Hematopoietic multipotent progenitor cell (in vitro differentiated cells): ENCODE data around the gene NOP9. TPM values are rescaled to one million over a fixed set of nuclear protein-coding genes. Genes with fewer than 3 reads are reported as not detected.

ENCODE experiments used
- DNase-seq, 3 donors: peaks; one replicate each; pipeline ENCODE4 v3.0.0-alpha.2; 2011 to 2015; ENCODE audit warnings: low read depth in 2 of 3, low spot score in 2 of 3
- total RNA-seq: library from RNA; depleted of rRNA; stranded (reverse); fragments of >200 nt; gene quantifications from one replicate; pipeline ENCODE4 v1.2.3, GENCODE V29; 2012

NOP9 gene
- total RNA-seq, 1 donor, result 28.8 TPM

- peak in 2 of 3 donors; percentile 75 to 81 for DNase-seq
Observed at GRCh38 chr14:24279301-24280186, 20.1 kb upstream of the NOP9 start.

- no peak for DNase-seq
Observed at GRCh38 chr14:24280797-24281460, 18.7 kb upstream of the NOP9 start.

DNA sequence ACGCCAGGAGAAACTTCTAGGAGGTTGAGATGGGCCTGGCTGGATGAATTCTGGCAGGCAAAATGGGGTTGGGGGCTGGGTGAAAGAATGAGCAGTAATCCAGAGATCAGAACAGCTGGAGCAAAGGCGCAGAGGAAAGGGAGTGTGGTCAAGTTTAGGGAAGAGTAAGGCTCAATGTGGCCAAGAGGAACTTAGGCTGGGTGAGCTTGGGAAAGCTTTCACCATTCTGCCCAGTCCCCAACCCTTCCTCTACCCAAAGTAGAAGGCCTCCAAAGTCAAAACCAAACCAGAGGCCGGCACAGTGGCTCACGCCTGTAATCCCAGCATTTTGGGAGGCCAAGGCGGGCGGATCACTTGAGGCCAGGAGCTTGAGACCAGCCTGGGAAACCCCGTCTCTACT, 18.0 kb upstream of the NOP9 start:
- no peak for DNase-seq

DNA sequence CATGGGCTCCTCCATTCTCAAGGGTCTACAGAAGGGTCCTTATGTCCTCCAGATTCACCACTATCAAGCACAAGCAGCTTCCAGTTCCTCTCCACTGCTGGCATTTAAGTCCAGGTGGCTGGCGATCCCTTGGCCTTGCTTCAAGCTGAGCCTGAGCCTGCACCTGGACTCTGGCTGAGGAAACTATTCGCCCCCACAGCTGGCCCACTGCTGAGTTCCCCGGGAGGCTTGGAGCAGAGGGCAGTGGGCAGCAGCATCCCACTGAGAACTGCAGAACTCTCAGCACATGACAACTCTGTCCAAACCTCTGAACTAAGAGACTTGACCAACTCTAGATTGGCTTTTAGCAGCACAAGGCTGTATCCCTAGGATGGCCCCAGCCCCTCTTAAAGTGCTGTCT, 16.9 kb upstream of the NOP9 start:
- no peak for DNase-seq

DNA sequence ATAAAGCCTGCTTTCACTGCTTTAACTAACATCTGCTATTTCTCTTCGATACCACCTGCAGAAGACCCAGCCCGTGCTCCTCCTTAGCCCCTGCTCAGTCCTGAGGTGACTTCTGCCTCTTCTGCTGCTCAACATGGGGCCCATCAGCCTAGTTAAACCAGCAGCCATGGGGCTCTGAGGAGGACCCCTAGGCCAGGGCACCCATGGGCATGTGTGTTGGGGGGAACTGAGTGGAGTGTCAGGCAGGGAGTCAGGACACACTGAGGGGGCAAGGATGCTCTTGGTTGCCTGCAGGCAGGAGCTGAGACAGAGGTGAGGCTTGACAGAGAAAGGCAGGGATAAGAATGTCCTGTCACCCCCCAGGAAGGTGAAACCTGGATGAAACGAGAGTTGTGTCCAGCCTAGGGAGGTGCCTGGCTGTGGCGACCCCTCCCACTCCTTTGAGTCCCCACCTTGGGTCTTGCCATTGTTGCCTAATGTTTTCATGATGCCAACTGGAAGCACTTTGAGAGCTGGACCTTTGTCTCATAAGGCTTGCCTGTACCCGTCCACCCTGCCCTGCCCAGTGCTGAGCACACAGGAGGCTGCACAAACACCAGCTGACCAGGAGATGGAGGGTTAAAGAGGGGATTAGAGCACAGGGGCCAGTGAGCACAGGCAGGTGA, 15.7 kb upstream of the NOP9 start:
- DNase-seq, result no peak

DNA sequence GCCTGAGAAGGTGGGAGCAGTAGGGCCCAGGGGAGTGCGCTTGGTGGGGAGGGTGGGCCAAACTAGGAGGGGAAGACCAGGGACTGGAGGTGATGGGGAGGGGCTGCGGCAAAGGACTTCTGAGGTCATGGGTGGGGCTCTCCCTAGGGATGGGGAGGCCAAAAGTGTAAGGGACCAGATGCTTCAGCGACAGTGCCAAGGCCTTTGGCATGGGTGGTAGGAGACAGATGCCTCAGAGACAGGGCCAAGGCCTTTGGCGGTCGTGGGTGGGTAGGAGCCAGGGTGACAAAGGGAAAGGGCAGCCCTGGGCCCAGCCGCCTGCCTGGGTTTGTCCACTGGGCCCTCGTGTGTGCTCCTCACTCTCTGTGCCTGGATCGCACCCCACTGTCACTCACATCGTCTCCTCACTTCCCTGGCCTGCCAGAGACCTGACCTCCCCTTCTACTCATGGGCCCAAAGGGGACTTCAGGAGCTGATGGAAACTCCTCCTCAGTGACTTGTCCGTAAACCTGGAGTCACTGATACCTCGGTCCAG, 15.1 kb upstream of the NOP9 start:
- DNase-seq, result no peak

- DNase-seq, result no peak
Observed at GRCh38 chr14:24285351-24285750, 14.3 kb upstream of the NOP9 start.

GRCh38 chr14:24286996-24287395, 12.7 kb upstream of the NOP9 start:
- DNase-seq, result no peak

GRCh38 chr14:24289649-24290280, 9.9 kb upstream of the NOP9 start:
- DNase-seq, result no peak

GRCh38 chr14:24290746-24291145, 8.9 kb upstream of the NOP9 start:
- DNase-seq, result no peak

GRCh38 chr14:24291446-24292117, 8.1 kb upstream of the NOP9 start:
- no peak for DNase-seq

GRCh38 chr14:24292118-24292807, 7.4 kb upstream of the NOP9 start:
- no peak for DNase-seq

- no peak for DNase-seq
Observed at GRCh38 chr14:24293525-24293924, 6.1 kb upstream of the NOP9 start.

DNA sequence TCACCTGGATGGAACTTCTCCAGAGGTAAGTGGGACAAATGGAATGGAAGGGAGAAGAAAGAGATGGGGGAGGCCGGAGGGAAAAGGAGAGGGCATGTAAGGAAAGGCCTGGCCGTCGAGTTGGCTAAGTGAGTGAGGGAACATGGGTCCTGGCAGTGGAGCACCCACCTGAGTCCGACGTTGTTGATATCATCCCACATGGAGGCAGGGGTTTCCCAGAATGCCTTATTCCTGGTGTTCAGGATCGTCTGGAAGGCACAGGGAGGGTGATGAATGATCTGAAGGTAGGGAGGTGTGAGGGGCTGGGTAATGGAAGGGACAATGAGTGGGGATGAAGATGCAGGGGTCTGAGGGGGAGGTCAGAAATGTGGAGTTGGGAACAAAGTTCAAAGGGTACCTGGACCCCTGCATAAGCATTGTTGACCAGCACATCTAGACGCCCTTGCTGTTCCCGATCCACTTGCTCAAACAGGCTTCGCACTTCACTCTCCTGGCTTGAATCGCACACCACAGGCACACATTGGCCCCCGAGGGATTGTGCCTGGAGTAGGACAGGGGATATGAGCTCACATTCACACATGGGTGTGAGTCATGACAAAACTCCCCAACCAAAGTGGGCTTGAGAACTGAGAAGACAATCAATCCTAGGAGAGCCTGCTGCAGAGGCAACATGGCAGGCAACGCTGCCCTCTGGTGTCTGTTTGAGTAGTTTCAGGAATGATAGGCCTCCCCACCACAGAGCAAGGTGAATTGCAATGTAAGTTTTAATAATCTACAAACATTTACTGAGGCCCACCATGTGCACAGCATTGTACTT, 3.1 kb upstream of the NOP9 start:
- peak in 2 of 3 donors; percentile 86 to 91 for DNase-seq

- no peak for DNase-seq
Observed at GRCh38 chr14:24297190-24297964, 2.3 kb upstream of the NOP9 start.

- peak in 1 of 3 donors; percentile 28 for DNase-seq
Observed at GRCh38 chr14:24298892-24299254, 777 bp upstream of the NOP9 start.

- no peak for DNase-seq
Observed at GRCh38 chr14:24300326-24300980, 803 bp downstream of the NOP9 start.

GRCh38 chr14:24304019-24304387, 4.4 kb downstream of the NOP9 start:
- no peak for DNase-seq
